GM18502 (cell line): Measurements from ENCODE around the gene C9orf43.
"Not testable (repeated sequence)": the region's sequence is repeated elsewhere in the genome, so short reads cannot be mapped to it uniquely, and the experiment has no call there.

Experiments used
- ATAC-seq: cut with Tn5 transposase; IDR thresholded peaks from one replicate; pipeline ENCODE4 v1.9.1; 2021; ENCODE audit warnings: mild to moderate bottlenecking; ENCODE audit not compliant: unreplicated experiment, poor library complexity

The C9orf43 gene

GRCh38 chr9:113380869-113381378, 29.6 kb upstream of the C9orf43 start:
- peak; percentile 65 for ATAC-seq

- ATAC-seq: not testable (repeated sequence)
Observed at GRCh38 chr9:113381441-113381840, 29.1 kb upstream of the C9orf43 start.

- no peak for ATAC-seq
Observed at GRCh38 chr9:113381909-113382411, 28.6 kb upstream of the C9orf43 start.

GRCh38 chr9:113386571-113387393, 23.8 kb upstream of the C9orf43 start:
- no peak for ATAC-seq

- ATAC-seq: no peak
Observed at GRCh38 chr9:113387560-113388230, 22.9 kb upstream of the C9orf43 start.

GRCh38 chr9:113388833-113389232, 21.7 kb upstream of the C9orf43 start:
- no peak for ATAC-seq

GRCh38 chr9:113389451-113389850, 21.1 kb upstream of the C9orf43 start:
- ATAC-seq: no peak

- no peak for ATAC-seq
Observed at GRCh38 chr9:113390192-113390960, 20.2 kb upstream of the C9orf43 start.

GRCh38 chr9:113391917-113392316, 18.6 kb upstream of the C9orf43 start:
- no peak for ATAC-seq

GRCh38 chr9:113393281-113393680, 17.3 kb upstream of the C9orf43 start:
- ATAC-seq: no peak

GRCh38 chr9:113395000-113395861, 15.3 kb upstream of the C9orf43 start:
- no peak for ATAC-seq

GRCh38 chr9:113397203-113397631, 13.3 kb upstream of the C9orf43 start:
- ATAC-seq: no peak

GRCh38 chr9:113398796-113399195, 11.8 kb upstream of the C9orf43 start:
- ATAC-seq: no peak

- no peak for ATAC-seq
Observed at GRCh38 chr9:113399646-113400200, 10.8 kb upstream of the C9orf43 start.

GRCh38 chr9:113401027-113401792, 9.3 kb upstream of the C9orf43 start, which contains the start of gene ALAD:
Gene ALAD (minus strand): TSS chr9:113401284. CDS start chr9:113393559, 7,725 bp downstream.
- peak; percentile 99 for ATAC-seq

- no peak for ATAC-seq
Observed at GRCh38 chr9:113403646-113404045, 6.9 kb upstream of the C9orf43 start.

- ATAC-seq: not testable (repeated sequence)
Observed at GRCh38 chr9:113406353-113406752, 4.2 kb upstream of the C9orf43 start.

GRCh38 chr9:113406873-113407511, 3.6 kb upstream of the C9orf43 start:
- peak; percentile 37 for ATAC-seq
